Skeletal muscle tissue (tissue), 4 donors: ENCODE data around the gene KCND3. TPM values are rescaled to one million over a fixed set of nuclear protein-coding genes. Genes with fewer than 3 reads are reported as not detected.
A peak's percentile ranks its signal among the peaks of the same experiment; 100 is the strongest.
"Not testable (repeated sequence)": the region's sequence is repeated elsewhere in the genome, so short reads cannot be mapped to it uniquely, and the experiment has no call there.

Source experiments
- H3K27ac ChIP-seq: one replicate; pipeline ENCODE4 v1.7.0; 2013; ENCODE audit warnings: mild to moderate bottlenecking, low read depth, low read length, inconsistent platforms
- H3K27me3 ChIP-seq, 3 donors: one replicate each; pipeline ENCODE4 v1.7.0; 2013; ENCODE audit warnings: low read length in 3 of 3; ENCODE audit not compliant: control insufficient read depth in 3 of 3, insufficient read depth in 3 of 3
- H3K36me3 ChIP-seq, 3 donors: one replicate each; pipeline ENCODE4 v1.7.0; 2013; ENCODE audit warnings: low read length in 3 of 3; ENCODE audit not compliant: control insufficient read depth in 3 of 3, insufficient read depth in 3 of 3
- H3K4me1 ChIP-seq, 3 donors: one replicate each; pipeline ENCODE4 v1.7.0; 2013; ENCODE audit warnings: low read length in 3 of 3, mild to moderate bottlenecking in 3 of 3; ENCODE audit not compliant: control insufficient read depth in 3 of 3, insufficient read depth in 3 of 3
- H3K4me3 ChIP-seq, 3 donors: one replicate each; pipeline ENCODE4 v1.7.0; 2013; ENCODE audit warnings: low read length in 3 of 3
- H3K9ac ChIP-seq, 3 donors: one replicate each; pipeline ENCODE4 v1.7.0; 2013; ENCODE audit warnings: low read length in 3 of 3, mild to moderate bottlenecking in 3 of 3, moderate library complexity in 2 of 3, low read depth in 1 of 3
- H3K9me3 ChIP-seq, 3 donors: one replicate each; pipeline ENCODE4 v1.7.0; 2013; ENCODE audit warnings: low read length in 3 of 3; ENCODE audit not compliant: control insufficient read depth in 3 of 3
- total RNA-seq: library from RNA; depleted of rRNA; stranded (reverse); fragments of >200 nt; gene quantifications from one replicate; pipeline ENCODE4 v1.2.3, GENCODE V29; 2014
- donor health status: Osteomylitis.

Gene KCND3
- total RNA-seq, 1 donor from 2014 or later = 1.0 TPM

- no peak overlapping the region for H3K4me3 ChIP-seq
- H3K36me3 ChIP-seq = no peaks in the 10 kb centered on the region
- peaks cover 6 to 20% (median 17%) of the 10 kb centered on the region in 3 donors for H3K4me1 ChIP-seq
- no peak overlapping the region for H3K9ac ChIP-seq
- H3K27ac ChIP-seq = no peak overlapping the region
- no peaks in the 10 kb centered on the region for H3K9me3 ChIP-seq
- H3K27me3 ChIP-seq = no peaks in the 10 kb centered on the region
These were observed 186.5 kb downstream of the KCND3 start for GRCh38 chr1:111802984-111803383.

GRCh38 chr1:111802110-111802509 lies 187.4 kb downstream of the KCND3 start:
- peaks cover 6 to 20% (median 17%) of the 10 kb centered on the region in 3 donors for H3K4me1 ChIP-seq
- no peaks in the 10 kb centered on the region for H3K9me3 ChIP-seq
- no peak overlapping the region for H3K27ac ChIP-seq
- H3K27me3 ChIP-seq = no peaks in the 10 kb centered on the region
- no peak overlapping the region for H3K4me3 ChIP-seq
- H3K9ac ChIP-seq = no peak overlapping the region
- peaks cover 0 to 2% (median 0%) of the 10 kb centered on the region in 3 donors for H3K36me3 ChIP-seq

DNA sequence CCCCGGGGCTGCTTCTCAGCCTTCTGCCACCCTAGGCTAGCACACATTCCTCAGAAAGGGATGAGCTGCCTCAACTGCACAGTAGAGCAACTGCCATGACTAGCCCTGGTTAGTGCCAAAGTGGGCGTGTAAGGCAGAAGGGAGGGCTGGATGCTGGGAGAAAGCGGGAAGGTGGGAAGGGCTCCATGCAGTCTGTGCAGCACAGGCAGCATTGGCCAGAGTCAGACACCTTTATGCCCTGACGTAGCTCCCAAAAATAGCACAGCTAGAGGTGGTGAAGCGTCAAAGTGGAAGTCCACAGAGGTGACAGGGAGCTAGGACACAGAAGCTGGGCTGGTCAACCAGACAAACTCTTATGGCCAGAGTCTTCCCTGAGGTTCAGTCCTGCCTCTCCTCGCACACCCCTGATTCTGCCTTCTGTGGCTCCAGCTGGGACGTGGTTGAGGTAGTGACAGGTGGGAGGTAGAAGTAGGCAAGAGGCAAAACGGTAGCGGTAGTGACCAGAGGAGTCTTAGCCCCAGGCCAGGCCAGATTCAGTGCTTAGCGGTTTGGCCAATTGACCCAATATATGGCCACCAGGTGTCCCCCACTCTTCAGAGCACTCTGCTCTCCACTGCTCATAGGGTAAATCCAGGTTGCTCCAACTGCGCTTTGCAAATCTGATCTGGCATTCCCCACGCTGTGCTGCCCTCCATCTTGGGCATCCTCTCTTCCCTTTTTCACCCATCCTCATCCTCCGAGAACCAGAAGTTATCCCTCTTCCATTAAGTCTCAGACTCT lies 188.2 kb downstream of the KCND3 start:
- Histone ChIP-seq H3K27ac (peak overlapping the region; percentile 49), H3K36me3 (peaks cover 0 to 2% (median 0%) of the 10 kb centered on the region in 3 donors), H3K27me3 (no peaks in the 10 kb centered on the region), H3K9me3 (no peaks in the 10 kb centered on the region), H3K4me3 (no peak overlapping the region), H3K9ac (peak overlapping the region in 2 of 3 donors; percentile 45 to 46), H3K4me1 (peaks cover 6 to 20% (median 17%) of the 10 kb centered on the region in 3 donors)

- H3K9me3 ChIP-seq = not testable (repeated sequence)
These were observed 189.7 kb downstream of the KCND3 start for GRCh38 chr1:111799722-111800121.

DNA sequence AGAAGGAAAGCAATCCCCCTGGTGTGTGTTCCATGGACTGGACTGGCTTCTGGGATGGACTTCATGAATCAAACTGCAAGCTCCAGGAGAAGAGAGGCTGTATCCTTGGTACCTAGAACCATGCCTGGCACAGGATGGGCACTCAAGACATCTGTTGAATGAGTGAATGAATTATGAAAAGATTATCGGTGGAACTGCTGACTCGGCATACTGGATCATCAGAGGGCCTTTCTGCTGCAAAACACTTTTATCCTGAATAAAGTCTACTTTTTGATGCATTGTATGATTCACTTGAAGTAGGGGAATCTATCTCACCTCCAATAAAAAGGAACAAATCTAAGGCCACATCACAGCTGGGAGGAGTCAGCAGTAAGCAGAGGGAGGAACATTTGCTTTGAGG lies 190.9 kb downstream of the KCND3 start:
- Histone ChIP-seq H3K4me1 (peaks cover 6 to 20% (median 17%) of the 10 kb centered on the region in 3 donors), H3K27ac (no peak overlapping the region), H3K36me3 (peaks cover 0 to 2% (median 0%) of the 10 kb centered on the region in 3 donors)

More at GRCh38 chr1:111799722-111800121, 189.7 kb downstream of the KCND3 start:
- not testable (repeated sequence) for H3K4me3 ChIP-seq, H3K36me3 ChIP-seq, H3K27ac ChIP-seq, H3K9ac ChIP-seq, H3K27me3 ChIP-seq
- peaks cover 6 to 20% (median 17%) of the 10 kb centered on the region in 3 donors for H3K4me1 ChIP-seq

GRCh38 chr1:111795401-111795800 lies 194.1 kb downstream of the KCND3 start:
- Histone ChIP-seq H3K9me3 (no peaks in the 10 kb centered on the region), H3K4me3 (no peak overlapping the region), H3K27me3 (peaks cover 0 to 2% (median 0%) of the 10 kb centered on the region in 3 donors), H3K4me1 (peaks cover 3 to 4% (median 4%) of the 10 kb centered on the region in 3 donors), H3K9ac (no peak overlapping the region), H3K27ac (no peak overlapping the region), H3K36me3 (peaks cover 0 to 2% (median 0%) of the 10 kb centered on the region in 3 donors)

More for the DNA sequence above, 190.9 kb downstream of the KCND3 start:
- Histone ChIP-seq H3K4me3 (no peak overlapping the region), H3K27me3 (no peaks in the 10 kb centered on the region), H3K9ac (no peak overlapping the region), H3K9me3 (no peaks in the 10 kb centered on the region)

GRCh38 chr1:111793923-111794322 lies 195.5 kb downstream of the KCND3 start:
- H3K36me3 ChIP-seq = peaks cover 0 to 2% (median 0%) of the 10 kb centered on the region in 3 donors
- H3K9me3 ChIP-seq = no peaks in the 10 kb centered on the region
- no peak overlapping the region for H3K9ac ChIP-seq
- no peak overlapping the region for H3K27ac ChIP-seq
- H3K4me3 ChIP-seq = no peak overlapping the region
- H3K27me3 ChIP-seq = peaks cover 0 to 2% (median 0%) of the 10 kb centered on the region in 3 donors
- peaks cover 3 to 4% (median 4%) of the 10 kb centered on the region in 3 donors for H3K4me1 ChIP-seq

DNA sequence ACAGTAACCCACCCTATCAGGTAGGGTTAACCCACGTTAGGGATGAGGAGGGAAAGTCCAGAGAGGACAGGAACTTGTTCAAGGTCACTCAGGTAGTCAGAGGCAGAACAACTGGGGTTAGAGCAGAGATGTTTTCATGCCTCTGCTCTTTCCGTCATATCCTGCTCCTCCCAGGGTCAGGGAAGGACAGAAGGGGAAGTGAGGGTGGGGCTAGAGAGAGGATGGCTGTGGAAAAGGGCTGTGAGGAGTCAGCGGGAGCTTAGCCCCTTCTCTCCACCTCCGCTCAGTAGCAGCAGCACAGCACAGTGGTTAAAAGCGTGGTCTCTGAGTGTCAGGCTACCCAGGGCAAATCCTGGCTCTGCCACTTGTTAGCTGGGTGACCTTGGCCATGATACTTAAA lies 197.2 kb downstream of the KCND3 start:
- no peaks in the 10 kb centered on the region for H3K36me3 ChIP-seq
- peaks cover 0 to 2% (median 0%) of the 10 kb centered on the region in 3 donors for H3K27me3 ChIP-seq
- H3K9ac ChIP-seq = no peak overlapping the region

DNA sequence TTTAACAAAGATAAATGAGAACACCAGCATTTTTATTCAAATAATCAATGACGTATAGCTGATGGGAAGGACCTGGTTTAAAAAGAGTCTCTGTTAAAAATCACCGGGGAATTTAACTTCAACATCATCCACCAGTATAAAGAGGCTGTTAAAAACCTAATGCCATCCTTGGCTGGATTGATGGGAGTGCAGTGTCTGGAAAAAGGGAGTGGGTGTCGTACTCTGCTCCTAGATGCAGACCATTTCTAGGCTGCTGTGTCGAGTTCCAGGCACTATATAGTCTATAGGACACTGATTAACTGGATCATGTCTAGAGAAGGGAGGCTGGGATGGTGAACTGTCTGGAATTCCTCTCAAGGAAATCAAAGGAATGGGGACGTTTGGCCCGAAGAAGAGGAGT lies 197.7 kb downstream of the KCND3 start:
- no peak overlapping the region for H3K27ac ChIP-seq
- peaks cover 0 to 2% (median 0%) of the 10 kb centered on the region in 3 donors for H3K27me3 ChIP-seq
- H3K36me3 ChIP-seq = no peaks in the 10 kb centered on the region
- peaks cover 3 to 4% (median 4%) of the 10 kb centered on the region in 3 donors for H3K4me1 ChIP-seq
- no peaks in the 10 kb centered on the region for H3K9me3 ChIP-seq
- no peak overlapping the region for H3K9ac ChIP-seq
- no peak overlapping the region for H3K4me3 ChIP-seq

More for the DNA sequence above, 197.2 kb downstream of the KCND3 start:
- Histone ChIP-seq H3K27ac (no peak overlapping the region), H3K4me1 (peaks cover 3 to 4% (median 4%) of the 10 kb centered on the region in 3 donors), H3K9me3 (no peaks in the 10 kb centered on the region), H3K4me3 (no peak overlapping the region)

GRCh38 chr1:111789666-111790316 lies 199.7 kb downstream of the KCND3 start:
- no peak overlapping the region for H3K4me3 ChIP-seq
- H3K9me3 ChIP-seq = no peaks in the 10 kb centered on the region
- no peak overlapping the region for H3K9ac ChIP-seq
- H3K27ac ChIP-seq = no peak overlapping the region
- peaks cover 0 to 2% (median 0%) of the 10 kb centered on the region in 3 donors for H3K27me3 ChIP-seq
- H3K4me1 ChIP-seq = peaks cover 3 to 4% (median 4%) of the 10 kb centered on the region in 3 donors
- no peaks in the 10 kb centered on the region for H3K36me3 ChIP-seq
